H9 (cell line): ENCODE measurements around the gene PLEKHN1. TPM values are rescaled to one million over a fixed set of nuclear protein-coding genes. Genes with fewer than 3 reads are reported as not detected.
A peak's percentile ranks its signal among the peaks of the same experiment; 100 is the strongest.

ENCODE experiments used
- DNase-seq: peaks from one replicate; pipeline ENCODE4 v3.0.0-alpha.2; 2017
- H2AFZ ChIP-seq: one replicate; pipeline ENCODE4 v1.6.1; 2013; ENCODE audit warnings: mild to moderate bottlenecking, low read length, control low read depth, moderate library complexity
- H2AK5ac ChIP-seq: 2 replicates; pipeline ENCODE4 v1.6.1; 2013; ENCODE audit warnings: low read length, control low read depth, mixed read lengths; ENCODE audit not compliant: insufficient read length
- H2BK120ac ChIP-seq: one replicate; pipeline ENCODE4 v1.6.1; 2013; ENCODE audit warnings: low read depth, mild to moderate bottlenecking, low read length, control low read depth, inconsistent platforms; ENCODE audit not compliant: poor library complexity, severe bottlenecking
- H2BK12ac ChIP-seq: 2 replicates; pipeline ENCODE4 v1.6.1; 2013; ENCODE audit warnings: low read length, control low read depth, mixed read lengths, low read depth; ENCODE audit not compliant: insufficient read length
- H2BK15ac ChIP-seq: 2 replicates; pipeline ENCODE4 v1.6.1; 2013; ENCODE audit warnings: low read depth, low read length, control low read depth
- H2BK20ac ChIP-seq: one replicate; pipeline ENCODE4 v1.6.1; 2013; ENCODE audit warnings: low read depth, mild to moderate bottlenecking, low read length, control low read depth, inconsistent platforms; ENCODE audit not compliant: poor library complexity, severe bottlenecking
- H2BK5ac ChIP-seq: 2 replicates; pipeline ENCODE4 v1.6.1; 2013; ENCODE audit warnings: low read length, control low read depth, mixed read lengths; ENCODE audit not compliant: insufficient read length
- H3K14ac ChIP-seq: 2 replicates; pipeline ENCODE4 v1.6.1; 2013; ENCODE audit warnings: low read length, control low read depth; ENCODE audit not compliant: insufficient read depth
- H3K18ac ChIP-seq: 2 replicates; pipeline ENCODE4 v1.6.1; 2013; ENCODE audit warnings: low read depth, mild to moderate bottlenecking, mixed read lengths, low read length, control low read depth; ENCODE audit not compliant: insufficient read length
- H3K23ac ChIP-seq: 2 replicates; pipeline ENCODE4 v1.6.1; 2013; ENCODE audit warnings: low read length, control low read depth, mixed read lengths, low read depth; ENCODE audit not compliant: insufficient read length
- H3K23me2 ChIP-seq: 2 replicates; pipeline ENCODE4 v1.6.1; 2013; ENCODE audit warnings: low read depth, mild to moderate bottlenecking, mixed read lengths, low read length, control low read depth; ENCODE audit not compliant: insufficient read length, poor library complexity, severe bottlenecking
- H3K27ac ChIP-seq: 2 replicates; pipeline ENCODE4 v1.5.1; 2013; ENCODE audit warnings: low read length, control low read depth, mixed read lengths, low read depth; ENCODE audit not compliant: insufficient read length
- H3K27me3 ChIP-seq: 2 replicates; pipeline ENCODE4 v1.6.1; 2013; ENCODE audit warnings: low read length, control low read depth, inconsistent platforms; ENCODE audit not compliant: insufficient read depth
- H3K4ac ChIP-seq: 2 replicates; pipeline ENCODE4 v1.6.1; 2013; ENCODE audit warnings: low read depth, mild to moderate bottlenecking, control low read depth, inconsistent platforms, low read length, moderate library complexity
- H3K4me1 ChIP-seq: 2 replicates; pipeline ENCODE4 v1.6.1; 2013; ENCODE audit warnings: low read length, control low read depth, inconsistent platforms; ENCODE audit not compliant: insufficient read depth
- H3K4me2 ChIP-seq: 2 replicates; pipeline ENCODE4 v1.6.1; 2013; ENCODE audit warnings: low read length, control low read depth, mixed read lengths; ENCODE audit not compliant: insufficient read length, insufficient read depth
- H3K56ac ChIP-seq: 2 replicates; pipeline ENCODE4 v1.6.1; 2013; ENCODE audit warnings: low read depth, mild to moderate bottlenecking, mixed read lengths, low read length, control low read depth; ENCODE audit not compliant: insufficient read length
- H3K79me1 ChIP-seq: 2 replicates; pipeline ENCODE4 v1.6.1; 2013; ENCODE audit warnings: low read depth, mild to moderate bottlenecking, moderate library complexity, low read length, control low read depth, inconsistent platforms; ENCODE audit not compliant: insufficient read depth, poor library complexity, severe bottlenecking
- H3K79me2 ChIP-seq: 2 replicates; pipeline ENCODE4 v1.6.1; 2013; ENCODE audit warnings: low read length, control low read depth, inconsistent platforms; ENCODE audit not compliant: insufficient read depth
- H3K9ac ChIP-seq: 2 replicates; pipeline ENCODE4 v1.6.1; 2013; ENCODE audit warnings: low read length, control low read depth, mixed read lengths; ENCODE audit not compliant: insufficient read length; ENCODE audit errors: extremely low read depth
- H3K9me3 ChIP-seq: one replicate; pipeline ENCODE4 v1.6.1; 2013; ENCODE audit warnings: low read depth, low read length, inconsistent platforms; ENCODE audit not compliant: control insufficient read depth
- H3T11ph ChIP-seq: one replicate; pipeline ENCODE4 v1.6.1; 2013; ENCODE audit warnings: mild to moderate bottlenecking, low read length, control low read depth, inconsistent platforms
- H4K20me1 ChIP-seq: one replicate; pipeline ENCODE4 v1.6.1; 2013; ENCODE audit not compliant: control insufficient read depth, insufficient read length, insufficient read depth
- H4K5ac ChIP-seq: 2 replicates; pipeline ENCODE4 v1.6.1; 2013; ENCODE audit warnings: low read depth, mild to moderate bottlenecking, mixed read lengths, low read length, control low read depth; ENCODE audit not compliant: insufficient read length
- H4K8ac ChIP-seq: replicated peaks from 2 replicates; pipeline ENCODE4 v1.6.1; 2013; ENCODE audit warnings: low read length, control low read depth, mixed read lengths, low read depth; ENCODE audit not compliant: insufficient read length
- H4K91ac ChIP-seq: 2 replicates; pipeline ENCODE4 v1.6.1; 2013; ENCODE audit warnings: low read depth, mild to moderate bottlenecking, moderate library complexity, mixed read lengths, low read length, control low read depth; ENCODE audit not compliant: insufficient read length
- H3K27ac Mint-ChIP-seq, 3 experiments: 2 replicates in 2 of 3; 3 replicates in 1 of 3; pipeline ENCODE4 v1.8.0; 2020 to 2021; ENCODE audit warnings: mixed read lengths in 3 of 3, mild to moderate bottlenecking in 1 of 3, moderate library complexity in 1 of 3
- H3K27me3 Mint-ChIP-seq: 2 replicates; pipeline ENCODE4 v1.8.0; 2021; ENCODE audit warnings: low read depth, mild to moderate bottlenecking, moderate library complexity, mixed read lengths
- H3K36me3 Mint-ChIP-seq, 3 experiments: 2 replicates in 2 of 3; 3 replicates in 1 of 3; pipeline ENCODE4 v1.8.0; 2020 to 2021; ENCODE audit warnings: low read depth in 3 of 3, mixed read lengths in 3 of 3; ENCODE audit not compliant: insufficient read depth in 1 of 3
- H3K4me1 Mint-ChIP-seq, 2 experiments: 2 replicates each; pipeline ENCODE4 v1.8.0; 2020; ENCODE audit warnings: mixed read lengths in 2 of 2
- H3K4me3 Mint-ChIP-seq, 2 experiments: 2 replicates in 1 of 2; 3 replicates in 1 of 2; pipeline ENCODE4 v1.8.0; 2020 to 2021; ENCODE audit warnings: mild to moderate bottlenecking in 2 of 2, mixed read lengths in 2 of 2, moderate library complexity in 1 of 2
- H3K9me3 Mint-ChIP-seq, 2 experiments: 2 replicates in 1 of 2; 3 replicates in 1 of 2; pipeline ENCODE4 v1.8.0; 2020; ENCODE audit warnings: mild to moderate bottlenecking in 2 of 2, mixed read lengths in 2 of 2, moderate library complexity in 1 of 2
- WGBS: extraction: QIAGEN DNeasy Blood & Tissue Kit; methylation state at CpG from one replicate; pipeline ENCODE4 v1.1.7; 2013; ENCODE audit warnings: missing lambda C conversion rate, low lambda C conversion rate, mixed read lengths; ENCODE audit not compliant: insufficient read length; ENCODE audit errors: extremely low coverage; 5-methylcytosine and 5-hydroxymethylcytosine counted together
- total RNA-seq: library from RNA; stranded (reverse); gene quantifications from 2 replicates; pipeline ENCODE4 v1.2.1, GENCODE V29; 2021
- TF ChIP-seq, protein P1 (sequence below): fragments of 200-600 bp; sonication (generic); conservative IDR thresholded peaks from 3 replicates; pipeline ENCODE4 v1.8.0; 2021; ENCODE audit warnings: antibody characterized with exemption, mild to moderate bottlenecking

Gene PLEKHN1
- total RNA-seq, 1 experiment from 2014 or later = 3.0 TPM

DNA sequence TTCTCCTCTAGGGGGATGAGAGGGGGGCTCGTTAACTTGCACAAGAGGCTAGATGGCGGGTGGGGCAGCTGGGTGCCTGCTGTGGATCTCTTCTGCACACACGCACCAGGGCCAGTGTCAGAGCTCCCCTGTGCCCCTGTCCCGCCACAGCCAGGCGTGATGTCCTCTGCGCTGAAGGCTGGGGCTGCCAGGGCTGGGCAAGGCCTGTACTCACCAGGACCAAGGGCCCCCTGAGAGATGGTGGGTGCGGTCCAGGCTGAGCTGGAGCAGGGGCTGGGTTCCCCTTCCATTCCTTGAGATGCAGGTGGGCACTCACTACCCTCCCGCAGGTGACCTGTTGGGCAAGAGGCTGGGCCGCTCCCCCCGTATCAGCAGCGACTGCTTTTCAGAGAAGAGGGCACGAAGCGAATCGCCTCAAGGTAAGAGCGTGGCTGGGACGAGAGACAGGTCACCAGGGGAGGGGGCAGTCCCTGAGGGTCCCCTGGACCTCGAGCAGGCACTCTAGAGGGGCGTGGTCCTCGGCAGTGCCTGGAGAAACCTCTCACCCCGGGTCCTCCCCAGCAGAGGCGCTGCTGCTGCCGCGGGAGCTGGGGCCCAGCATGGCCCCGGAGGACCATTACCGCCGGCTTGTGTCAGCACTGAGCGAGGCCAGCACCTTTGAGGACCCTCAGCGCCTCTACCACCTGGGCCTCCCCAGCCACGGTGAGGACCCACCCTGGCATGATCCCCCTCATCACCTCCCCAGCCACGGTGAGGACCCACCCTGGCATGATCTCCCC is 27.4 kb upstream of the PLEKHN1 start:
- no peaks in the 10 kb centered on the region for H3K79me2 ChIP-seq

More for the DNA sequence above, 27.4 kb upstream of the PLEKHN1 start:
- peaks cover 72% of the 10 kb centered on the region for H3K27me3 Mint-ChIP-seq
- H3K4me3 Mint-ChIP-seq = peak overlapping the region in 1 of 2 experiments; percentile 20; a peak in 1 of 5 replicates
- H2BK15ac ChIP-seq = no peak overlapping the region
- H3K4me1 Mint-ChIP-seq = peaks cover 9 to 40% of the 10 kb centered on the region in 2 experiments
- H4K20me1 ChIP-seq = no peaks in the 10 kb centered on the region
- no peak overlapping the region for H2AFZ ChIP-seq
- no peak overlapping the region for H3K18ac ChIP-seq
- H2BK120ac ChIP-seq = no peak overlapping the region
- H3K56ac ChIP-seq = no peak overlapping the region
- no peak overlapping the region for H3K27ac ChIP-seq
- peaks cover 6% of the 10 kb centered on the region for H3K23me2 ChIP-seq
- H2BK20ac ChIP-seq = no peak overlapping the region
- no peaks in the 10 kb centered on the region for H3K4me1 ChIP-seq
- no peak overlapping the region for H3K27ac Mint-ChIP-seq
- no CpG with 5 or more reads among the region's 30 CpGs for WGBS
- H2AK5ac ChIP-seq = no peak overlapping the region
- TF ChIP-seq, protein P1, sequence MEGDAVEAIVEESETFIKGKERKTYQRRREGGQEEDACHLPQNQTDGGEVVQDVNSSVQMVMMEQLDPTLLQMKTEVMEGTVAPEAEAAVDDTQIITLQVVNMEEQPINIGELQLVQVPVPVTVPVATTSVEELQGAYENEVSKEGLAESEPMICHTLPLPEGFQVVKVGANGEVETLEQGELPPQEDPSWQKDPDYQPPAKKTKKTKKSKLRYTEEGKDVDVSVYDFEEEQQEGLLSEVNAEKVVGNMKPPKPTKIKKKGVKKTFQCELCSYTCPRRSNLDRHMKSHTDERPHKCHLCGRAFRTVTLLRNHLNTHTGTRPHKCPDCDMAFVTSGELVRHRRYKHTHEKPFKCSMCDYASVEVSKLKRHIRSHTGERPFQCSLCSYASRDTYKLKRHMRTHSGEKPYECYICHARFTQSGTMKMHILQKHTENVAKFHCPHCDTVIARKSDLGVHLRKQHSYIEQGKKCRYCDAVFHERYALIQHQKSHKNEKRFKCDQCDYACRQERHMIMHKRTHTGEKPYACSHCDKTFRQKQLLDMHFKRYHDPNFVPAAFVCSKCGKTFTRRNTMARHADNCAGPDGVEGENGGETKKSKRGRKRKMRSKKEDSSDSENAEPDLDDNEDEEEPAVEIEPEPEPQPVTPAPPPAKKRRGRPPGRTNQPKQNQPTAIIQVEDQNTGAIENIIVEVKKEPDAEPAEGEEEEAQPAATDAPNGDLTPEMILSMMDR = peak; percentile 51
- H3K79me1 ChIP-seq = no peaks in the 10 kb centered on the region
- no peak overlapping the region for H3K4me2 ChIP-seq
- peaks cover 51% of the 10 kb centered on the region for H3K27me3 ChIP-seq
- H3K4ac ChIP-seq = no peak overlapping the region
- DNase-seq = peak; percentile 79
- no peak overlapping the region for H4K8ac ChIP-seq
- no peak overlapping the region for H2BK12ac ChIP-seq
- H3K36me3 Mint-ChIP-seq = peaks cover 0 to 2% (median 0%) of the 10 kb centered on the region in 3 experiments; a peak in 1 of 7 replicates
- no peak overlapping the region for H2BK5ac ChIP-seq
- no peak overlapping the region for H3K9ac ChIP-seq
- H3K14ac ChIP-seq = no peak overlapping the region
- no peaks in the 10 kb centered on the region for H3K9me3 Mint-ChIP-seq
- H3K9me3 ChIP-seq = no peaks in the 10 kb centered on the region
- H4K91ac ChIP-seq = no peak overlapping the region
- H3K23ac ChIP-seq = no peak overlapping the region
- H4K5ac ChIP-seq = no peak overlapping the region
- no peak overlapping the region for H3T11ph ChIP-seq
